ENCODE measurements around the gene VAV3.

Gene VAV3

DNA sequence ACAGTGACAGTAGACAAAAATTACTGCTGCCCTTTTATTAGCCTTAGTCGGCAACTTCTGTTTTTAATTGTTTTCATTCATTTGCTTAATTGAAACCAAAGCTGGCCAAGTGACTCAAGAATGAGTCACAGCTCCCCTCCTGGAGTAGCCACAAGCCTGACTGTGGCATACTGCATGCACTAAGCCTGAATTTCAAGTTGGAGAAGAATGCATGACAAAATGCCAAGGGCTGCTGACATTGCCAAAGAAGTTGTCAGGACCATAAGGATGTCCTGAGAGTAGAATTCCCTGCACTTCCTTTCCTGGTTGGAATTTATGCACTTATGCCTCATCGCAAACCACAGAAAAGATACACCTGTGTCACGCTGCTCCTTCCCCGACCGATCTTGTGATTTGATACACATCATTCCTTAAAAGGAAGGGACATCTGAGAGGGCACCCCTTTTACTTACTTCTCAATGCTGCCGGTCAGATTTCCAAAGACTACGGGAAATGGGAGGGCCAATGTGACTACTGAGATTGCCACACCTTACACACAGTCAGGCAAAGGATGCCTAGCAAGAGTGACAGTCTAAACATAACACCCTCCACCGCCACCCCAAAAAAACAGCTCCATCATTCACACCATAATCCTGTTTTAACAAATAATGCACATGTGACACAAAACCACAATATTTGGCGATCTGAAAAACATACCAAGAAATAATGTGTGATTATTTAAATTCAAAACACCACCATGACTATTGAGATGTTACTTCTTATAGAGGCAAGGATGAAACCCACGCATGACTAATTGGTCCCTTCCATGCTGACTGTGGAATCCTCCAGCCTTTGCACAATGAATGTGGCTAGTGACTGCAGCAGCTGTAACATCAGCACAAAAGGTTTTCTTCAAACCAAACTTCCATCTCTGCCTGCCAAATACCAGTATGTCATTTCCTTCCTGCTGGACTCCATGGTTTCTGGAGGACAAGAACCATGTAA is 28.2 kb downstream of the VAV3 start:
- peak; percentile 27 to 39 for DNase-seq (ENCODE audit: low read depth in 2 of 2)

DNA sequence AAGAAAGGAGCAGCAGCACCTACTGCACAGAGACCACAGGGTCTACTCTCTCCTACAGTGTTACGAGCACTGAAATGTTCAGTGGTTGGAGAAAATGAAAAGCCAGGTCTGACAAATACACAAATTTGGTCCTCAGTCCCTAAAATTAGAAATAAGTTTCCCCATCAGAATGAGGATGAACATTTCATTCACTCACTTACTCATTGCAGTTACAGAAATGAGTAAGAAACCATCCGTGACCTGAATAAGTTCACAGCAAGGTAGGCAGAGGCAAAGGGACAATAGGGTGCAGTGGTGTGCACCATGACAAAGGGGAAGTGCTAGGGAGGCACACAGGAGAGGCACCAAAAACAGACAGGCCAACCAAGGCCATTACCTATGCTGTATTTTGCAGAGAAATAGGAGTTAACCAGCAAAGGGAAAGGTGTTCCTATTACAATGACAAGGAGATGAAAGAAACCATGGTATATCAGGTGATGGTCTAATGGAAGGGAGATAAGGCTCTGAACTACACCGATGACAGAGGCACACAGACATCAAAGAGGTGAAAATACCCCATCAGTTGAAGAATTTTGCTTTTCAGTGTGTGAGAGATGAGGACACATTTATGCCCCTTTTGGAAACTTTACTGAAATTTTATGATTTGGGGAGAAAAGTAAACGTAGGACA is 29.4 kb downstream of the VAV3 start:
- DNase-seq (ENCODE audit: low read depth in 2 of 2), result peak; percentile 17 to 28

DNA sequence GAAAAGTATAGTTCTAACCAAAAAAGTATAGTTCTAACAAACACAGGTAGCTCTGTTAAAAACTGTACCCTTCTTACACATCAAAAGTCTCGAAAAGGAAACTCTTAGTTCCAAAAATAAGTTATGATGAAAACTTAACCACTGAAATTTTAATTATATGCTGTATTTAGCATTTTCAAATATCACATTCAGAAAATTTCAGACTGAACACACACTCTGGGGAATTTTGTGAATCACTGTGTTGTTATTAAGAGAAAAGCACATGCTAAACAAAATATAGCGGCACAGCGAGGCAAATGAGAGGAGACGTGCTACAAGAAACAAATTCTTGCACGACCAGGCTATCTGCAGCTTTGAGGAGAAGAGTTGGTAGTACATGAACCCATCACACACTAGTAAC is 30.4 kb downstream of the VAV3 start:
- no peak for DNase-seq (ENCODE audit: low read depth in 2 of 2)

DNA sequence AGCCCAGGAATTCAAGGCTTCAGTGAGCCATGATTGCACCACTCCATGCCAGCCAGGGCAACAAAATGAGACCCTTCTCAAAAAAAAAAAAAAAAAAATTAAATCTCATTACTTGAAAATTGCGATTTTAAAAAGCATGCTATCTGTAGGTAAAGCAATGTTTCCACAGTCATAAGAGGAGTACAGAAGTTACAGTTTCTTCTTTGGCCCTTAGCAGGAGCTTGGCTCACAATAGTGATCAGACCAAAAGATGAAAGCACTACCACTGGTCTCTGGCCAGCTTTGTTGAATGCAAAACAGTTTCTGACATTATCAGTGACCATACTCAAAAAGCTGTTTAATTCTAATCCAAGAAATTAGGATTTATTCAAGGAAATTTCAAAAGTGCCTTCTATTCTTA is 31.2 kb downstream of the VAV3 start:
- no peak for DNase-seq (ENCODE audit: low read depth in 2 of 2)

DNA sequence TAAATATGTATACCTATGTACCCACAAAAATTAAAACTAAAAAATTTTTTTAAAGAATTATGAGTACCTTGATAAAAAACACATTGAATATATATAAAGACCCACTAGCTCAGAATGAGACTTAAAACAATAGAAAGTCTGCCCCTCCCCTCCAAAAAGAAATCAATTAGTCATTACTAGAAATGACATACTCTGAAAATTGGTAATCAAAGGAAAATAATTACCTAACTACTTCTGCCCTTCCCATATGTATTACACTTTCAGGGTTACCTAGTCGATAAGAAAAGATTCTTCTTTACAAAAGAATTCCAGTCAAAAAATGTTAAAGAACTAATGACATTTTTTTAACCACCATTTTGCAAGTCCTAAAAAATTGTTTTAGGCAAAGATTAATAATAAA is 34.7 kb downstream of the VAV3 start:
- DNase-seq (ENCODE audit: low read depth in 2 of 2), result no peak

DNA sequence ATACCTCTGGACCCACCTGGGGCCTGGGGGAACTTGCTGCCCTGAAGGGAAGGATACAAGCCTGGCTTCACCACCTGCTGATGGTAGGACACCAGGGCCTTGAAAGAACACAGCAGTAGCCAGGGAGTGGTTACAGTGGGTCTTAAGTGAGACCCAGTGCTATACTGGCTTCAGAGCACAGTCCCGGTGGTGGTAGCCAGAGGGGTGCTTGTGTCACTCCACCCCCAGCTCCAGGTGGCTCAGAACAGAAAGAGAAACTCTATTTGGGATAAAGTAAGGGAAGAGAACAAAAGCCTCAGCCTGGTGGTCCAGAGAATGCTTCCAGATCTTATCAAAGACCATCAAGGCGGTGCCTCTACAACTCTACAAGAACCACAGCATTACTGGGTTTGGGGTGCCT is 37.2 kb downstream of the VAV3 start:
- DNase-seq (ENCODE audit: low read depth in 2 of 2), result no peak

DNA sequence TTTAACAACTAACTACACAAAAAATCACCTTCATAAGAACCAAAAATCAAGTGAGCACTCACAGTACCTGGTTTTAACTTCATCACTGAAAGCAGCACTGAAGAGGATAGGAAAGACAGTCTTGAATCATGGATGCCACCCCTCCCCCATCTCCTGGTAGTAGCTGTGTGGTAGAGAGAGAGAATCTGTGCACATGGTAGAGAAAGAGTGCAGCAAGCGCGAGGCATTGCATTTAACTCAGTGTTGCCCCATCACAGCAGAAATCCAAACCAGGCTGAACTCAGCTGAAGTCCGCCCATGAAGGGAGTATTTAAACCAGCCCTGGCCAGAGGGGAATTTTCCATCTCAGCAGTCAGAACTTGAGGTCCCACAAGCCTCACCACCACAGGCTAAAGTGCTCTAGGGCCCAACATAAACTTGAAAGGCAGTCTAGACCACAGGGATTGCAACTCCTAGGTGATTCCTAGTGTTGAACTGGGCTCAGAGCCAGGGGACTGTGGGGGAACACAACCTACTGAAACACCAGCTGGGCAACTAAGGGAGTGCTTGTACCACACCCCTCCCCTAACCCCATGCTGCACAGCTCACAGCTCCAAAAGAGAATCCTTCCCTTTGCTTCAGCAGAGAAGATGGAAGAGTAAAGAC is 38.4 kb downstream of the VAV3 start:
- DNase-seq (ENCODE audit: low read depth in 2 of 2), result no peak

DNA sequence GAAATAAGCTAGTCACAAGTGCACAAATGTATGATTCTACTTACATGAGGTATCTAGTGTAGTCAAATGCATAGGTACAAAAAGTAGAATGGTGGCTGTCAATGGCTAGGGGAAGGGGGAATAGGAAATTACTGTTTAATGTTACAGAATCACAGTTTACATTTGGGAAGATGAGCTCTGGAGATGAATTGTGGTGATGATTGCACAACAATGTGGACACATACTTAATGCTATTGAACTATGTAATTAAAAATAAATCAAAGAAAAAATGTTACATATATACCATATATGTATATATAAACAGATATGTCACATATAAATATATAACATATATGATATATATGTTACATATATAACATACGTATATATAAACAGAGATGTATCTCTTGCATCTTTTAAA is 39.4 kb downstream of the VAV3 start:
- DNase-seq (ENCODE audit: low read depth in 2 of 2), result no peak

DNA sequence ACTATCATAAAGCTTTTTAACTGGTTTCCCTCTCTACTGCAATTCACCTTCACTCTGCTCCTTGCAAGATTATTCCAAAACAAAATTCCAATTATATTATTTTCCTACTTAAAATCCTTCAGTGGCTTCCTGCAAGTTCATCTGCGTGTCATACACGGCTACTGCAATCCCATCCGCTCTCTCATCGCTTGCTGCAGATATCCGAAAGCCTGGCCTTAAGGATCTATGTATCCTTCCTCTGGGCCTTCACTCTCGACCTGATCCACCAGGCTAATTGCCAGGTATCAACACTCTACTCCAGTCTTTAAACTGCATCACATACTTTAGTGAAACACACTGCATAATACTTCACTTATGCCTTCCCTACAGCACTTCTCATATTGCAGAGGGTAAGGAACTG is 44.0 kb downstream of the VAV3 start:
- DNase-seq (ENCODE audit: low read depth in 2 of 2), result no peak

DNA sequence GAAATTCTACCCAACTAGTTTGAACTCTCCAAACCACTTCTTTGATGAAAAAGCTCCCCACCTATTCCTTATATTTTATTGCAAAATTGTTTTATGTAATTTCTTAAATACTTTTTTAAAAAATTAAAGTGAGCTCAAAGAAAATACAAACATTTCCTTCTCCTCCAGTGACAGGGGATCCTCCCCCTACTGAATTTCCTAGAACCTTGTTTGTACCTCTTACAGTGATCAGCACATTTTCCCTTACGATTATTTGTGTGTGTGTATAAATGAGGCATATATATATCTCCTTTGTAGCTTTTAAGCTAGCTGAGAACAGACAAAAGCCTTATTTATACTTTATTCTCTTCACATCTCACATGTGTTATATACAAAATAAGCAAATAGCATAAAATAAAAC is 44.4 kb downstream of the VAV3 start:
- DNase-seq (ENCODE audit: low read depth in 2 of 2), result no peak

DNA sequence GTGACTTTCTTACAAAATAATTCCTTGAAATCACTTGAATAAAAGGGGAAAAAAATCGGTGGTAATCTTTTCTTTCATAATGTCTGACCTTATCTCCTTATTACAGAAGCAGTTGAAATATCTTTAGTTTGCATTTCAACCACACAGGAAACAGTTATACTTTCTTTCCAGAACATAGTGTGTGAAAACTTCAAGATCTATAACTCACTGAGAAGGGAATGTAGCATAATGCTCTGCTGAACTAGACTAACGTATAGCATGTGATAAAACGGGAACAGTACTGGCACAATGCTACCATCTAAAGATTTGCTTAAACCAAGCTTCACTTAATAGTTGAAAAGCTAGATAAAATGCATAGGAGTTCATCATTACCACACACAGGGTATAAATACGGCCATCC is 45.0 kb downstream of the VAV3 start:
- DNase-seq (ENCODE audit: low read depth in 2 of 2), result no peak

DNA sequence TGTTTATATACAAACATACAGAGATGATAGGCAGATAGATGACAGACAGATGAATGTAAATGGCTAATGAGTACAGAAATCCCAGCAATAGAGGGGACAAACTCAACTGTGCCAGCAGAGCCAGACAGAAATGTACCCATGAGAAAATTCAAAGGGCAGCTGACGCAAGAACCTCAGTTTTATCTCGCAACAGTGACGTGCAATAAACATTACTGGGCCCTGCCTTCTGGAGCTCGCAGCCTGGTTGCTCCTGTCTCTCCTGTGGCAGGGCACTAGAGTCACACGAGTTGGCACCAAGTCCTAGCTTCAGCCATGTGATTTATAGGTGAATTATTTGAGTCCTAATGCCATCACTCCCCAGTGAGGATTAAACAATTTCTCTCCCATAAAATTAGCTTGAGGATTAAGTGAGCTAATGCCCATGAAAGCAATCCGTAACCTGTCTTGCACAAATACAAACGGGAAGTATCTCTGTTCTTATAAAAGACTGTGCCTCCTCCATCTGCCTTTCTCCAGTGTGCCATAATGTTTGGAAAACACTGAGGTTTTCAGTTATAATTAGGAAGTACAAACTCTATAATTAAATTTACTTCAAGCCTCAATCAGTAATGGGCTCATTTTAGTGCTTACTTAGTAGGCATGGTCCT is 50.7 kb downstream of the VAV3 start:
- DNase-seq (ENCODE audit: low read depth in 2 of 2), result no peak

DNA sequence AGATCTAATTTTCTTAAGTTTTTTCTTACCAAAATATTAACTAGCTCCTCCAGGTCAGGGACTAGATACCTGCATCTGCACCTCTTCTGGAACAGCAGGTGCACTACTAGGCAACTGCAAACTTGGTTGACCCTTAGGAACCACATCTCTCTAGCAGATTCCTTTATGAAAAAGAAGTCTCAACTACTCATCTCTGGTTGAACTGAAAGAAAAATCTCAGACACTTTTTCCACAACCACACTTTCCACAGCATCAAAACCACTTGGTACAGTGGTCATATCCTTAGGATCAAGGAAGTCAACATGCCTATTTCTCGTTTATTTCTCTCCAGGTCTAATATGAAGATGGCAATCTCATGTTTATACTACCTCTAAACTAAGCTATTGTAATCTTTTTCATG is 52.3 kb downstream of the VAV3 start:
- DNase-seq (ENCODE audit: low read depth in 2 of 2), result no peak

DNA sequence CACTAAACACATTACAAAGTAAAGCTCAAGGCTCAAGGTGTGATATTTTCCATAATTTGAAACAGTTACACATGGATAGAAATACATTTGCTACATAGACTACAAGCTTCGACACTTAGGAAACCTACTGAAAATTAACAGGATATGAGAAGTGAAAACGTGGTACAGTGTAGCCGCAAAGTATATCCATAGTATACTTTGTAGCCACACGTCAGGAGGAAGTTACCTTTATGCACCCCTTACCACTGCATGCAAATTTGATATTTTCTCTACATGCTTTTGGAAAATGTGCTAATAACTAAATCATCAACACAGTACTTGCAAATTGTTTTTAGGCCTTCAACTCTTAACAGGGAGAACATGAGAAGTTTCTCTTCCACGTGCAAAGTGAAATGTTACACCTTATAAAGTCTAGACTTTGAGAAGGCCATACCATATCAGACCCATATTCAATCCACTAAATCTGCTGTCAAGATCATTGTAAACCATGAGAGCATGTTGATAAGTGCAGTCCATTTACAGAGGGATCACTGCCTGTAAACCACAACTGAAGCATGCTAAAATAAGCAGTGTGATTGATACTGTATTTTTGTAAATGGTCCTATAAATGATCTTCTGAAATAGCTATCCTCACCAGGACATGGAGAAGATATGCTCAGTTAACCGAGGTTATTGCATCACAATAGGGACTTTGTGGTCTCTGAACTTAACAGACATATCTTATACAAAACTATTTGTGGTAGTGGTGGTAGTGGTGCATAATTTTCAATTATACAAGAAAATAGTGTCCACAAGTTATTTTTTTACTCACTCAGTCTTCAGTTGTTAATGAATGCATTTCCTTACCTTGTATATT is 64.7 kb downstream of the VAV3 start:
- DNase-seq (ENCODE audit: low read depth in 2 of 2), result no peak

DNA sequence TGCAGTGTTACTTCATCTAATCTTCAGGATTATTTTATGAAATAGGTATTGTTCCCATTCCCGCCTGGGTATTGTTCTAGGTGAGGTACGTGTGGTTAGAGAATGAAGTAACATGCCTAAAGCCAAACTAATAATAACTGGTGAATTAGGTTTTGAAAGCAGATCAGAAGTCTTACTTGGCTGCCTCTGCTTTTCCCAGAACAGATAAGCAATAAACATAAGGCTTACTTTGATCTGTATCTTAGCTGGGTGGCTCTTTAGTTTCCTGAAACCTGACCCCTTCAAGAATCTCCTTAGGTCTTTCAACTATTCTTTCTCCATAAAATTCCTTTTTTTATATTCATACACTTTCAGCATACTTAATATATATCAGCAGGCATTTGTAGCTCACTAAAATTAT is 65.3 kb downstream of the VAV3 start:
- no peak for DNase-seq (ENCODE audit: low read depth in 2 of 2)

DNA sequence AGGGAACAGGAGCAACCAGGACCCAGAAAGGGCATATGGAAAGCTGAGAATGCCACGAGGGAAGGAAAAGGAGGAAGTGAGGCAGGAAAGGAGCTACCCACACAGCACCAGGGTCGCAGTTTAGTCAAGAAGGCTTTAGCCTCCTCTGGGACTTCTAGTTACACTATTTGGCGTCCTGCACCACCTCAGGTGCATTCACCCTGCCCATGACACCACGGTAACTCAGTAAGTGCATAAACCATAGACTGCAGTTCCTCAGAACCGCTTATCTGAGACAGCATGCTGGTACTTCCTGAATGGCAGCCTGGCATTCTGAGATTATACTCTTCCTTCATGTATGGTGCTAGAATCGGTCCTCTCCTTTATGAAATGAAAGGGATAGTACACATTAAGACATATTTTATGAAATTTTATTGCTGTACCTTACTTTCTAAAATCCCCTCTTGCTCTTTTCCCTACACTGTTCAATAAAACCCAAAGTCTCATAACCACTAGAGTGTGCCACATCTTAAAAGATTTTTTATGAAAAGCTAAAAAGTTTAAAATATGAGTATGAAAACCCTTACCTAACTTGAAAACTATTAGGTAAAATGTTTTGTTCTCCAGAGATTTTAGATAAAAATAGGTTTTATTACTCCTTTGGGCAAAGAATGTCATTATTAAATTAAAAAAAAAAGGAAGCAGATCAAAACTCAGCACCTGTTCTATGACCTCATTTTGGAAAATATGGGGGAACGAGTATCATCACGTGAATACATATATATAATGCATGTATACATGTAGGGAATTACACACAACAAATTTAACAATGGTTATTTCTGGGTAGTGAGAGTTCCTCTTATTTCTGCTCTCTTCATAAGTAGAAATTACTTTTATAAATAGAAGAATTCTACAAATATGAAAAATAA is 67.3 kb downstream of the VAV3 start:
- no peak for DNase-seq (ENCODE audit: low read depth in 2 of 2)

DNA sequence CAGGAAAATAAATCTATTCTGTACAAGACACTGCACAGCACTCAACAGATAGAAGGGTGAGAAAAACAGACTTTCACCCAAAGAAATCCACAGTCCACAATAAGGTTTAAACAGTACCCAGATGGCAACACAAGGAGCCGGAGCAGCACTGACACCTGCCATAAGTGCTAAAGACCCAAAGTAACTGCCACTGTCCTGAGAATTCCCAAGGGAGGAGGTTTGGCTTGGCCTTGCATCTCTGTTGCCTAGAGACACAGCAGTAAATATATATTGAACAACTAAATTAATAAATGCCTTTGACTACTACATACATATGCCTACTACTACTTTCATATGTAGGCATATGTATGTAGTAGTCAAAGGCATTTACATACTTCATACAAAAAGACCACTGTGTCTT is 68.0 kb downstream of the VAV3 start:
- no peak for DNase-seq (ENCODE audit: low read depth in 2 of 2)

DNA sequence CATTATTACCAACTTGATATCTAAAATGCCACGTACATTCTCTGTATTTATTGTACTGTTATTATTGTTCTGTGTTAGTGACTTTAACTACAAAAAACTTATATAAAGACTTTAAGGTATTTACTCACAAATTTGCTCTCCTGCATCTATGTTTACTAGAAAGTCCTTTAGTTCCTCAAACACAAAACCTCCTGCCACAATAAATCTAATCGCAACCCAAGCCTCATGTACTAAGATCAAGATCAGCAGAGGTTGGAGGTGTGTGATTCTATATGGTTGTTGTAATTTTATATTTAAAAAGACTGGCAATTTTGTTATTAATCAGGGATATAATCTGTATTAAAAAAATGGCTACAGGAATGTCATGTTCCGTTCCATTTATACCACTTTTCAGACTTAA is 68.6 kb downstream of the VAV3 start:
- DNase-seq (ENCODE audit: low read depth in 2 of 2), result no peak

DNA sequence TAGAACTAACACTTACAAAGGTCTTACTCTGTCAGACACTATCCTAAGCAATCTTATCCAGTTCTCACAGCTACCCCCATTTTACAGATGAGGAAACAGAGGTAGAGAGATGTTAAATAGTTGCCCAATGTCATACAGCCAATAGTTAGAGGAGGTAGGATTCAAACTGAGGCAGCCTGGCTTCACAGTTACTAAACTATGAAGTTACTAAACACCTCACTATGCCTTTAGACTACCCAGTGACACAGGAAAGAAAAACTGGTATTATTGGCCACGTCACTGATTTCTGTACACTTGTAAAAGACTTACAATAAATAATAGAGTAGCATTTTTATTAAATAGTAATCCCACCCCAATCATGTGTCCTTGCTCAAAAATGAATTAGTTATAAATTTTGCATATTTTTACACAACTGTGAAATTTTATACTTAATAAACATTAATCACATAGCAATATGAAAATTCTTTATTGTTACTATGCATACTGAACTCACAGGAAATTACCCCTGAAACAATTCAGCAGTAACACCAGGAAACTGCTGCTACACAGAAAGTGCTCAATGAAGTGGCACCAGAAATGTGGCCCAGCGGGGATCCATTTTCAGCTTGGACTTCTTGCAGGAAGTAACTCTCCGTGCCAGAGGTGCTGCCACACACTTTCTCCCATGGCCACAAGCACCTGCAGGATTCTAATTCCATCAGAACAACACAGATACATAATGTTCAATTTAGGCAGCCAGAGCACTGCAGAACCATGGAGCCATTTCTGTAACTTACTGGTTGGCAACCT is 69.4 kb downstream of the VAV3 start:
- DNase-seq (ENCODE audit: low read depth in 2 of 2), result no peak

Measured in stimulated activated CD4-positive, alpha-beta T cell treated with anti-CD3 and anti-CD28 coated beads, Interleukin-12 subunit alpha, Interleukin-12 subunit beta, amount 100 ng/mL, for 24 hours (primary cell).